Measurements from ENCODE around the gene FNBP1.

GRCh38 chr9:129851821-129852220 is 191.2 kb downstream of the FNBP1 start:
- TF ChIP-seq EZH2phosphoT487 (IDR thresholded peaks at IDR 0.05; ENCODE audit: borderline replicate concordance, low read length): no peak
- no peak for TF ChIP-seq CTCF (conservative IDR thresholded peaks at IDR 0.05; ENCODE audit: low read depth, low read length)
- no peak for TF ChIP-seq EZH2 (IDR thresholded peaks at IDR 0.05; ENCODE audit: low read length, unreplicated experiment)
